Retinal pigment epithelial cell (primary cell): ENCODE measurements around the gene FJX1.

ENCODE experiments used
- DNase-seq: peaks from one replicate; pipeline ENCODE4 v3.0.0-alpha.2; 2010; ENCODE audit warnings: low read depth
- H3K4me3 ChIP-seq: 2 replicates; pipeline ENCODE4 v1.5.1; 2011; ENCODE audit warnings: mild to moderate bottlenecking, low read length, control low read depth, moderate library complexity
- CTCF ChIP-seq: conservative IDR thresholded peaks from 2 replicates; pipeline ENCODE4 v1.5.1; 2011; ENCODE audit warnings: low read depth, low read length, control low read depth, inconsistent platforms

The FJX1 gene

GRCh38 chr11:35583843-35584242, 34.4 kb upstream of the FJX1 start:
- no peak overlapping the region for H3K4me3 ChIP-seq
- DNase-seq = no peak
- TF ChIP-seq CTCF = no peak

DNA sequence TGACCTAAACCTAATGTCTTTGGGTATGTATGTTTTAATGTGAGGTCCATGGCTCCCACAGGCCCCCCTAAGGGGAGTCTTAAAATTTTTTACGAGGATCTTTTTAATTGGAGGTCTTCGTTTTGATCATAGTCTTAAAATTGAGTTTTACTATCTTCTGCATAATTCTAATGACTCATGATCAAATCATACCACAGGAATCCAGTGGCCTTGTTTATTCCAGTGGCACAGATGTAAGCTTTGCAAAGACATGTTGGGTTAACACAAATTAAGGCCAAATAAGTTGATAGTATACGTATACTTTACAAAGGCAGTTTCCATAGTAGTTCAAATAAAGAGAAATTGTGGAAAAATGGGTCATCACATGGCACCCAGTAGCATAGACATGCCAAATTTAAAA, 33.9 kb upstream of the FJX1 start:
- no peak for DNase-seq
- no peak overlapping the region for H3K4me3 ChIP-seq
- no peak for TF ChIP-seq CTCF

DNA sequence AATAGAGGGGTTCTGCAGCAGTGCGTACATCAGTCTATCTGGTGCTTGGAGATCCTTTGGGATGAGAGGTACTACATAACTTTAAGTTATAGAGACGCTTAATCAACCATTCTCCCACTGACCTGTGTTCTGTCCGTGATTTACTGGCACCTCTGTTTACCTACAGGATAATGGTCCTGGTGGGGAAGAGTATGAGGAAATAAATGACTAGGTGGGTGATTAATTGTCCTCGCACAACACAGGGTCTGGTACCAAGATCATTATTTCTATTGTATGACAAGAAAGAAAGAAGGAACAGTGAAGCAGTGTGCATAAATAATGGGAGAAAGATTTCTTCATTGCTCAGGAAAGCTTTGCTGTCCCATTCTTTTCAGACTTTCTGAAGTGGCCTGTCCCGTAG, 32.8 kb upstream of the FJX1 start:
- TF ChIP-seq CTCF = no peak
- no peak for DNase-seq
- no peak overlapping the region for H3K4me3 ChIP-seq

DNA sequence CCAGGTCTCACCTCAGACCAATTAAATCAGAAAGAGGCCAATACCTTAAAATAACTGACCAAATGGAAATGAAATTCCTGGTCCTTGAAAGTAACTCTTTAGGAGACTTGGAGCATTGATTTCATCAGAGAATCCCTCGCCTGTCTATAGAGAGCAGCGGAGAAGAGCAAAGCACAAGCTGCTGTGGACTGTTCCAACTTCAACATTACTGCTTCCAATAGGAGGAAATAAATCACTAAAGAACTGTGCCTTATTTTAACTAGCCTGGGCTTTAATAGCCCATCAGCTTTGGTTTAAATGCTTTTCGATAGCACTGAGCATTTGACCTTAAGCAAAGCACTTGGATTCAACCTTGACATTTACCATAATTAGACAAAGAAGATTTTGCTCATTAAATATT, 32.0 kb upstream of the FJX1 start:
- no peak overlapping the region for H3K4me3 ChIP-seq
- no peak for TF ChIP-seq CTCF
- DNase-seq = no peak

GRCh38 chr11:35587972-35588371, 30.3 kb upstream of the FJX1 start:
- H3K4me3 ChIP-seq = no peak overlapping the region
- no peak for TF ChIP-seq CTCF
- no peak for DNase-seq

- no peak overlapping the region for H3K4me3 ChIP-seq
- DNase-seq = no peak
- no peak for TF ChIP-seq CTCF
These were observed 29.6 kb upstream of the FJX1 start for GRCh38 chr11:35588627-35589026.

DNA sequence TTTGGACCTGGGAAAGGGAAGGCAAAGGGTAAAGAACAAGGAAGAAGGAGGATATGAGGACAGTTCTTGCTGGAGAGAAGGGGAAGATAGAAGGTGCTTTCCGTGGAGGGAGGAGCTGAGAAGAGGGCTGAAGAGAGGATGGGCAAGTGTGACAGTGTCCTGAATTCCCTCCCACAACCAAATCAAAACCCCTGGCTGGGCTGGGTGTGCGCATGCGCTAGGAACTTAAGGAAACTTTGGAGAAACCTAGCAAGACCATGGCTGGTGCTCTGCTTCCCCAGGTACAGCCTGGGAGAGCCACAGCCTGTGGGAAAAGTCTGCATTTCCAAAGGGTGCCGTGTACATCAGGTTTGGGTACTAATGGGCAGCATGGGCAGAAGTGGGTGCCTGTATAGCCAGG, 29.0 kb upstream of the FJX1 start:
- no peak for TF ChIP-seq CTCF
- DNase-seq = no peak

More for the DNA sequence above, 29.0 kb upstream of the FJX1 start:
- H3K4me3 ChIP-seq = no peak overlapping the region
